ENCODE measurements around the gene ALOX12.

DNA sequence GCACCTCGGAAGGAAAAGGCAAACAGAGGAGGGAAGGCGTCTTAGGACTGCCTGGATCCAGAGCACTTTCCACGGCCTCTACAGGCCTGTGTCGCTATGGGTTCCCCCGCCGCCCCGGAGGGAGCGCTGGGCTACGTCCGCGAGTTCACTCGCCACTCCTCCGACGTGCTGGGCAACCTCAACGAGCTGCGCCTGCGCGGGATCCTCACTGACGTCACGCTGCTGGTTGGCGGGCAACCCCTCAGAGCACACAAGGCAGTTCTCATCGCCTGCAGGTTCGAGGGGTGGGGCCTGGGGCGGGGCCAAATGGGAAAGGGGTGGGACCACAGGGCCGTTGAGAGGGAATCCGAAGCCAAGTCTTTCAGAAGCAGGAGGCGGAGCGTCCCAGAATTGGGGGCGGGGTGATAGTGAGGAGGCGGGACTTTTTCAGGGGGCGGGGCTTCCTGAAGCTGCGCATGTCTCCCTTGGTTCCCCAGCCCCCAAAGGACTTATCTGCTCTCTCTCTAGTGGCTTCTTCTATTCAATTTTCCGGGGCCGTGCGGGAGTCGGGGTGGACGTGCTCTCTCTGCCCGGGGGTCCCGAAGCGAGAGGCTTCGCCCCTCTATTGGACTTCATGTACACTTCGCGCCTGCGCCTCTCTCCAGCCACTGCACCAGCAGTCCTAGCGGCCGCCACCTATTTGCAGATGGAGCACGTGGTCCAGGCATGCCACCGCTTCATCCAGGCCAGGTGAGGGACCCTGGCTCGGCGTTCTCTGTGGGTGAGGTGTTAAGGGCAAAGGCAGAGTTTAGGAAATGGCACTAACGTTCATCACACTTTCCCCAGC lies 27.9 kb downstream of the ALOX12 start:
- TF ChIP-seq EZH2 (optimal IDR thresholded peaks at IDR 0.05; ENCODE audit: low read depth, low read length): no peak
- TF ChIP-seq, protein P1, sequence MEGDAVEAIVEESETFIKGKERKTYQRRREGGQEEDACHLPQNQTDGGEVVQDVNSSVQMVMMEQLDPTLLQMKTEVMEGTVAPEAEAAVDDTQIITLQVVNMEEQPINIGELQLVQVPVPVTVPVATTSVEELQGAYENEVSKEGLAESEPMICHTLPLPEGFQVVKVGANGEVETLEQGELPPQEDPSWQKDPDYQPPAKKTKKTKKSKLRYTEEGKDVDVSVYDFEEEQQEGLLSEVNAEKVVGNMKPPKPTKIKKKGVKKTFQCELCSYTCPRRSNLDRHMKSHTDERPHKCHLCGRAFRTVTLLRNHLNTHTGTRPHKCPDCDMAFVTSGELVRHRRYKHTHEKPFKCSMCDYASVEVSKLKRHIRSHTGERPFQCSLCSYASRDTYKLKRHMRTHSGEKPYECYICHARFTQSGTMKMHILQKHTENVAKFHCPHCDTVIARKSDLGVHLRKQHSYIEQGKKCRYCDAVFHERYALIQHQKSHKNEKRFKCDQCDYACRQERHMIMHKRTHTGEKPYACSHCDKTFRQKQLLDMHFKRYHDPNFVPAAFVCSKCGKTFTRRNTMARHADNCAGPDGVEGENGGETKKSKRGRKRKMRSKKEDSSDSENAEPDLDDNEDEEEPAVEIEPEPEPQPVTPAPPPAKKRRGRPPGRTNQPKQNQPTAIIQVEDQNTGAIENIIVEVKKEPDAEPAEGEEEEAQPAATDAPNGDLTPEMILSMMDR (IDR thresholded peaks at IDR 0.05; ENCODE audit: low read length): no peak
